Limb (tissue), 2 donors: Measurements from ENCODE around the gene CEP70.
"Not testable (repeated sequence)": the region's sequence is repeated elsewhere in the genome, so short reads cannot be mapped to it uniquely, and the experiment has no call there.

ENCODE experiments used
- DNase-seq, 2 donors: peaks; one replicate each; pipeline ENCODE4 v3.0.0-alpha.2; 2016; ENCODE audit errors: extremely low spot score in 2 of 2

CEP70 gene

GRCh38 chr3:138591392-138591791, 2.7 kb downstream of the CEP70 start:
- DNase-seq: no peak

DNA sequence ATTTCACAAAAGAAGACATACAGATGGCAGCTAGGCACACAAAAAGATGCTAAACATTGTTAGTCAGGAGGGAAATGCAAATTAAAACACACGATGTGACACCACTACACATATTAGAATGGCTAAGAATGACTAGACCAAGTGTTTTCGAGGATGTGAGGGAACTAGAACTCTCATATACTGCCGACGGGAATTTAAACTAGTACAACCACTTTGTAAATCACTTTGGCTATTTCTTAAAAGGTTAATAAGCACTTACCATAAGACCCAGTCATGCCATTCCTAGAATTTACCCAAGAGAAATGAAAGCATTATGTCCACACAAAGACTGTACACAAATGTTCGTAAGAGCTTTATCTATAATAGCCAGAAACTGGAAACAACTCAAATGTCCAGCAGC, 5.6 kb downstream of the CEP70 start:
- no peak for DNase-seq

GRCh38 chr3:138587374-138587773, 6.7 kb downstream of the CEP70 start:
- DNase-seq: no peak

DNA sequence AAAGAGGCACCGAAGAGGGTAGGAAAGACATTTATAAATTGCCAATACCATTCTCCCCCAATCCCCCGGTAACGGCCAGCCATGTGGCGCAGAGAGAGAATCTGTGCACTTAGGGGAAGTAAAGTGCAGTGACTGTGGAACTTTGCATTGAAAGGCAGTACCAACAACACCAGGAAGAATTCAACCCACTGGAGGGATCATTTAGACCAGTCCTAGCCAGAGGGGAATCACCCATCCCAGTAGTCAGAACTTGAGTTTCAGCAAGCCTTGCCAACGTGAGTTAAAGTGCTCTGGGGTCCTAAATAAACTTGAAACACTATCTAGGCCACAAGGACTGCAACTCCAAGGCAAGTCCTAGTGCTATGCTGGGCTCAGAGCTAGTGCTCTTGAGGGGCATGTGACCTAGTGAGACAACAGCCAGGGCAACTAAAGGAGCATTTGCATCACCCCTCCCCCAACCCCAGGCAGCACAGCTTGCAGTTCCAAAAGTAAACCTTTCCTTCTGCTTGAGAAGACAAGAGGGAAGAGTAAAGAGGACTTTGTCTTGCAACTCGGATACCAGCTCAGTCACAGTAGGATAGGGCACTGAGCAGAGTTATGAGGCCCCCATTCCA, 15.0 kb downstream of the CEP70 start:
- no peak for DNase-seq

GRCh38 chr3:138578141-138578540, 15.9 kb downstream of the CEP70 start:
- DNase-seq: no peak

DNA sequence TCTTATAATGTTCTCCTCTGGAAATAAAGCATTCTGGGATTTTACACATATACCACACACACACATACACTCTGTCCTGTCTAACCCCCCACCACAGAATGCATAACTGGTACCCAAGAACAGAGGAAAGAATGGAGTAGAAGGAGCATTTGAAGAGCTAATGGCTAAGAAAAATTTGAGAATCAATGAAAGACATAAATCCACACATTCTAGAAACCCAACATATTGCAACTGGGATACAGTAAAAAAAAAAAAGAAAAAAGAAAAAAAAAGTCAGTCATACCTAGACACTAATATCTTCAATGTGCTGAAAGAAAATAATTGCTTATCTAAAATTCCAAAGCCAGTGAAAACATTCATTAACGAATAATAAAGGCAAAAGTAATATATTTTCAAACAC, 20.9 kb downstream of the CEP70 start:
- no peak for DNase-seq

- not testable (repeated sequence) for DNase-seq
These were observed 24.4 kb downstream of the CEP70 start for GRCh38 chr3:138569624-138570023.

DNA sequence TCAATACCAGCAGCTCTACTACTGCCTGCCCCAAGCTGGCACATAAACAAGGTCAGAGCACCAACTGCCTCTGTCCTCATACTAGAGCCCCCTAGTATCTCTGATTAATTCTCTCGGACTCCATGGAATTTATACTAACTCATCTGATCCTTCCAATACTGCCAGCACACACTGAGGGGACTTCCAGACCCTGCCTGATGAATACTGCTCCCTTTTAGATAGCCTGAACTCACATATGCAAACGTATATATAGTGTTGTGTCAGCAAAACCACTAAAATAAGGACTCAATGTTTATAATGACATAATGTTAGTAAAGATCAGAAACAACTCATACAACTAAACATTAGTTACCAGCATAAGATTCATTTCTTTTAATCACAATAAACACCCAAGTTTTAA, 25.0 kb downstream of the CEP70 start:
- DNase-seq: no peak

DNA sequence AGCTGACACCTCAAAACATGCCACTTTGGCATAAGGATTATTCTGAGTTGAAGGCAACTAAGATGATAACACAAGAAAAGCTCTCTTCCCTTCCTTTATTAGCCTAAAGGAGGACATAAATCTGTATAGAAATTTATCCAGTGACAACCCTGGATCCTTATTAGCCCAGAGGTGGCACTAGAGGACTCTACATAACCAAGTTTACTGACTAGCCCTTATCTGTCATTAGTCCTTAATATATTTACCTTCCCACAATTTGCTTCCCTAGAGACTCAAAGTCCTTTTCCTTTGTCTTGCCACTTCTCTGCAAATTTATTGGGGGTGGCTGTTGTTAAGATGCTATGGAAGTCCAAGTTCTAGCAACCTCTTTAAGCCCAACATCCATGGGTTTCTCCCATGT, 26.7 kb downstream of the CEP70 start:
- DNase-seq: no peak

DNA sequence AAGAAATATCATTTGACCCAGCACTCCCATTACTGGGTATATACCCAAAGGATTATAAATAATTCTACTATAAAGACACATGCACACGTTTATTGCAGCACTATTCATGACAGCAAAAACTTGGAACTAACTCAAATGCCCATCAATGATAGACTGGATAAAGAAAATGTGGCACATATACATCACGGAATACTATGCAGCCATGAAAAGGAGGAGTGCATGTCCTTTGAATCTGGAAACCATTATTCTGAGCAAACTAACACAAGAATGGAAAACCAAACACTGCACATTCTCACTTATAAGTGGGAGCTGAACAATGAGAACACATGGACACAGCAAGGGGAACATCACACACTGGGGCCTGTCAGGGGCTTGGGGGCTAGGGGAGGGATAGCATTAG, 27.8 kb downstream of the CEP70 start:
- DNase-seq: not testable (repeated sequence)

DNA sequence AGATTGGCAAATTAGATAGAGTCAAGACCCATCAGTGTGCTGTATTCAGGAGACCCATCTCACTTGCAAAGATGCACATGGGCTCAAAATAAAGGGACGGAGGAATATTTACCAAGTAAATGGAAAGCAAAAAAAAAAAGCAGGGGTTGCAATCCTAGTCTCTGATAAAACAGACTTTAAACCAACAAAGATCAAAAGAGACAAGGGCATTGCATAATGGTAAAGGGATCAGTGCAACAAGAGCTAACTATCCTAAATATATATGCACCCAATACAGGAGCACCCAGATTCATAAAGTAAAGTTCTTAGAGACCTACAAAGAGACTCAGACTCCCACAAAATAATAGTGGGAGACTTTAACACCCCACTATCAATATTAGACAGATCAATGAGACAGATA, 31.2 kb downstream of the CEP70 start:
- DNase-seq: not testable (repeated sequence)

DNA sequence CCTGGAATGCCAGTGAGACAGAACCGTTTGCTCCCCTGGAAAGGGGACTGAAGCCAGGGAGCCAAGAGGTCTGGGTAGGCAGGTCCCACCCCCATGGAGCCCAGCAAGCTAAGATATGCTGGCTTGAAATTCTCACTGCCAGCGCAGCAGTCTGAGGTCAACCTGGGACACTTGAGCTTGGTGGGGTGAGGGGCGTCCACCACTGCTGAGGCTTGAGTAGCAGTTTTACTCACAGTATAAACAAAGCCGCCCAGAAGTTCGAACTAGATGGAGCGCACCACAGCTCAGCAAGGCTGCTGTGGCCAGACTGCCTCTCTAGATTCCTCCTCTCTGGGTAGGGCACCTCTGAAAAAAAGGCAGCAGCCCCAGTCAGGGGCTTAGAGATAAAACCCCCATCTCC, 33.6 kb downstream of the CEP70 start:
- no peak for DNase-seq

DNA sequence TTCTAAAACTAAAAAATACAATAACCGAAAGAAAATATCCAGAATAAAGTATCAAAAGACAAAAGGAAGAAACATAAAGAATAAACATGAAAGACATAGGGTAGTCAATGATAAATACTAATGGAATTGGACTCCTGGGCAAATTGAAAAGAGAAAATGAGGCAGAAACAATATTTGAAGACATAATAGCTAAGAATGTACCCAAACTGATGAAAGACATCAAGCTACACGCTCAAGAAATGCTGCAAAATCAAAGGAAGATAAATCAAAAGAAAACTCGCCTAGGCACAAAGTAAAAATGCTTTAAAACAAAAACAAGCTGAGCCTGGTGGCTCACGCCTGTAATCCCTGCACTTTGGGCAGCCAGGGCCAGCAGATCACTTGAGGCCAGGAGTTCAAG, 34.9 kb downstream of the CEP70 start:
- no peak for DNase-seq

- DNase-seq: not testable (repeated sequence)
These were observed 39.3 kb downstream of the CEP70 start for GRCh38 chr3:138554775-138555174.

DNA sequence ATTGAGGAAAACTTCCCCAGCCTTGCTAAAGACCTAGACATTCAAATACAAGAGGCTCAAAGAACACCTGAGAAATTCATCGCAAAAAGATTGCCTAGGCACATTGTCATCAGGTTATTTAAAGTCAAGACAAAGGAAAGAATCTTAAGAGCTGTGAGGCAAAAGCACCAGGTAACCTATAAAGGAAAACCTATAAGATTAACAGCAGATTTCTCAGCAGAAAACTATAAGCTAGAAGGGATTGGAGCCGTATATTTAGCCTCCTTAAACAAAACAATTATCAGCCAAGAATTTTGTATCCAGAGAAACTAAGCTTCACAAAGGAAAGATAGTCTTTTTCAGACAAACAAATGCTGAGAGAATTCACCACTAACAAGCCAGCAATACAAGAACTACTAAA, 43.1 kb downstream of the CEP70 start:
- not testable (repeated sequence) for DNase-seq

DNA sequence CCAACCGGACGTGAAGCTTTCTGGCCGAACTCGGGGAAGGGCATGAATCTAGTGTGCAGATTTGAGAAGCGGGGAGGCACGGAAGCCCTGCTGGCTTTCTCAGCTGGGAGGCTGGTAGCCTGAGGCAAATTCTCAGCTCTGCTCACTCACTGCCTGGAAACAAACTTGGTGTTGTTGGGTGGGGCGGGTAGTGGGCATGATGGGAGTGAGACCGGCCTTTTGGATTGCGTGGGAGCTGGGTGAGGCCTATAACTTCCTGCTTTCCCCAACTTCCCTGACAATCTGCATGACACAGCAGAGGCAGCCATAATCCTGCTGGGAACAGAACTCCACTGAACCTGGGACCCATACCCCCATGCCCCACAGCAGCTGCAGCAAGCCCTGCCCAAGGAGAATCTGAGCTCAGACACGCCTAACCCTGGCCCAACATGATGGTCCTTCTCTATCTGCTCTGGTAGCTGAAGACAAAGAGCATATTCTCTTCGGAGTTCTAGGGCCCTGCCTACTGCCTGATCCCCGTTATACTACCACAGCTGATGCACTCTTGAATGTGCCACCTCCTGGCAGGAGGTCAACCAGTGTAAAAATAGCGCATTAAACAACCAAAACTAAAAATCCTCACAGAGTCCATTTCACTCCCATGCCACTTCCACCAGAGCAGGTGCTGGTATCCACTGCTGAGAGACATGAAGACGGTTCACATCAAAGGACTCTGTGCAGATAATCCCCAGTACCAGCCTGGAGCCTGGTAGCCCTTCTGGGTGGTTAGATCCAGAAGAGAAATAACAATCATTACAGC, 44.7 kb downstream of the CEP70 start:
- no peak for DNase-seq

DNA sequence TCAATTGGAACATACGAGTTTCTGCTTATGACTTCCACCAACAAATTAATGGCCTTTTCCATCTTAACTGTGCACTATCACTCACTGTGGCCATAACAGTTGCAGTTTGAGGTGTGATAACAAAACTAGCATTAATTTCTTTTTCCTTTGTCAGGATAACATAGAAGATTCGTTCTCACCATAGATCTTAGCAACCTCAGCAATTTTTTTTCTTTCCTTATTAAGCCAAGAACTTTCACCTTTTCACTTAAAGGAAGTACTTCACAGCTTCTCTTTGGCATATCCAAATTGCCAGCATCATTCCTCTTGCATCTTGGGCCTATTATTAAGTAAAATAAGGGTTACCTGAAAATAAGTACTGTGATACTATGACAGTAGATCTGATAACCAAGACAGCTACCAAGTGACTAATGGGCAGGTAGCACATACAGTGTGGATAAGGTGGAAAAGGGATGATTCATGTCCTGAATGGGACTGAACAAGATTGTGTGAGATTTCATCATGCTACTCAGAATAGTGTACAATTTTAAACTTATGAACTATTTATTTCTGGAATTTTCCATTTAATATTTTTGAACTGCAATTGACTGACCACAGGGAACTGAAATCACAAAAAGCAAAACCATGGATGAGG, 46.6 kb downstream of the CEP70 start:
- no peak for DNase-seq

DNA sequence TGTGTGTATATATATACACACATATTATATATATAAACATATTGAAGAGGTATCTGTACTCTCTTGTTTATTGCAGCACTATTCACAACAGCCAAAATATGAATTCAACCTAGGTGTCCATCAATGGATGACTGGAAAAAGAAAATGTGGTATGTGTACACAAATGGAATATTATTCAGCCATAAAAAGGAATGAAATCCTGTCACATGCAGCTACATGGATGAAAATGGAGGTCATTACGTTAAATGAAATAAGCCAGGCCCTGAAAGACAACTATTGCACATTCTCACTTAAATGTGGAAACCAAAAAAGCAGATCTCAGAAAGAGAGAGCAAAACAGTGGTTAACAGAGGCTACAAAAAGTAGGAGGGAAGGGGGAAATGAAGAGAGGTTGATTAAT, 49.5 kb downstream of the CEP70 start:
- no peak for DNase-seq

DNA sequence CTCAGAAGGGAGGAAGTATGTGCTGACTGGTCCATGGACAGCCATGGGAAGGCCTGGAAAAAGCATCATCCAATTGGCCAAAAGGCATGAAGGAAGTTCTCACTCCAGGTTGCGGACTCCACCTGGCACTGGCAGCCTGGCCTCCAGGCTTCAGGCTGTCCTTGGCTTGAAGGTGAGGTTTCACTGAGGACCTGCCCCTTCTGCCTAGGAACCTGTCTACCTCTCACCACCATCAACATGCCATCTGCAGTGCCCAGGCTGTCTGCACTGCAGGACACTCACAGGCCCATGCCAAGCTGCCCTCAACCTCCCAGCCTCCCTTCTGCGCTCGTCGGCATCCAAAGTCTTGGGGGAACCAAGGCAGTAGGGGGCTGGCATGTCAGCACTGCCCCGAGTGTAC, 51.1 kb downstream of the CEP70 start:
- DNase-seq: no peak

- no peak for DNase-seq
These were observed 54.7 kb downstream of the CEP70 start for GRCh38 chr3:138539352-138539751.

DNA sequence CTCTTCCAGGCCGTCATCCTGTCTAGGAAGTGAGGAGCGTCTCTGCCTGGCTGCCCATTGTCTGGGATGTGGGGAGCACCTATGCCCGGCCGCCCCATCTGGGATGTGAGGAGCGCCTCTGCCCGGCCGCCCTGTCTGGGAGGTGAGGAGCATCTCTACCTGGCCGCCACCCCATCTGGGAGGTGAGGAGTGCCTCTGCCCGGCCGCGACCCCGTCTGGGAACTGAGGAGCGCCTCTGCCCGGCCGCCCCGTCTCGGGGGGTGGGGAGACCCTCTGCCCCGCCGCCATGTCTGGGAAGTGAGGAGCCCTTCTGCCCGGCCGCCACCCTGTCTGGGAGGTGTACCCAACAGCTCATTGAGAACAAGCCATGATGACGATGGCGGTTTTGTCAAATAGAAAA, 72.6 kb downstream of the CEP70 start:
- not testable (repeated sequence) for DNase-seq

GRCh38 chr3:138513090-138513843, 80.8 kb downstream of the CEP70 start:
- no peak for DNase-seq
